ENCODE data around the gene CRACR2B. TPM values are rescaled to one million over a fixed set of nuclear protein-coding genes. Genes with fewer than 3 reads are reported as not detected.

Gene CRACR2B
- total RNA-seq, 1 experiment from 2014 or later, result 11.8 TPM

- Histone ChIP-seq H3K9me2 (ENCODE audit: insufficient read depth) (no peaks in the 10 kb centered on the region), H3K4me3 (replicated peaks in 1 of 2; ENCODE audit: low read depth in 1 of 2, low read length in 2 of 2) (no peak overlapping the region), H3K4me2 (ENCODE audit: low read length) (no peak overlapping the region), H3K79me2 (ENCODE audit: insufficient read depth, low read length) (peaks cover 10% of the 10 kb centered on the region; the same call in 1 of the 2 replicates), H3K4me1 (ENCODE audit: control insufficient read depth in 1 of 2, insufficient read depth in 2 of 2, low read length in 2 of 2) (peaks cover 17 to 39% of the 10 kb centered on the region in 2 experiments), H4K20me1 (ENCODE audit: insufficient read depth) (no peaks in the 10 kb centered on the region), H2AFZ (ENCODE audit: low read depth, low read length, poor library complexity, severe bottlenecking) (no peak overlapping the region), H3K9me3 (ENCODE audit: control insufficient read depth in 1 of 2, insufficient read depth in 1 of 2, low read depth in 1 of 2, low read length in 2 of 2) (no peaks in the 10 kb centered on the region), H3K27ac (ENCODE audit: low read depth, low read length) (peak overlapping the region; percentile 0; the same call in 1 of the 2 replicates), H3K9ac (ENCODE audit: low read length) (no peak overlapping the region), H3K36me3 (ENCODE audit: control insufficient read depth in 1 of 2, insufficient read depth in 2 of 2, low read length in 2 of 2) (no peaks in the 10 kb centered on the region; a peak in 1 of 4 replicates), H3K27me3 (ENCODE audit: insufficient read depth, low read length) (no peaks in the 10 kb centered on the region)
- no TSS peak for BruUV-seq (replicated peaks)
- RAD21 ChIA-PET (ENCODE audit: low non-redundant PET in 1 of 2, low total read pairs in 2 of 2, uncharacterized antibody in 2 of 2, unreplicated experiment in 2 of 2), result interaction anchor here in 1 of 2 experiments (1.1 kb wide), 1 partner anchor 203 kb away, joined by 4 read pairs; no protein-coding TSS in a partner anchor
- intact Hi-C loops (cut with micrococcal nuclease), result loop anchor here (1.0 kb wide), 1 partner anchor 203 kb away; no protein-coding TSS in a partner anchor
- DNase-seq (ENCODE audit: low read depth, low spot score), result no peak
- peak; percentile 50 for ATAC-seq
- POLR2A ChIA-PET, result interaction anchor here (0.6 kb wide), 1 partner anchor 45 kb away, joined by 4 read pairs; no protein-coding TSS in a partner anchor
- TF ChIP-seq CTCF (IDR thresholded peaks at IDR 0.05 in 2 of 3, conservative IDR thresholded peaks at IDR 0.05 in 1 of 3; ENCODE audit: borderline replicate concordance in 1 of 3, insufficient read depth in 1 of 3, low read depth in 2 of 3, low read length in 2 of 3) (peak in 2 of 3 experiments; percentile 76 to 94; a peak in 4 of 6 replicates), EZH2 (IDR thresholded peaks at IDR 0.05) (no peak), EZH2phosphoT487 (IDR thresholded peaks at IDR 0.05; ENCODE audit: borderline replicate concordance) (no peak)
- CTCF ChIA-PET, result interaction anchor here (0.6 to 1.9 kb wide), 3 partner anchors 8 to 203 kb away, joined by 3 to 4 read pairs (median 3); no protein-coding TSS in a partner anchor
Observed at GRCh38 chr11:848380-848931, 20.7 kb downstream of the CRACR2B start.

- H3K27ac ChIP-seq (ENCODE audit: low read depth, low read length), result no peak overlapping the region
- ChIA-PET POLR2A (no interaction called here), CTCF (interaction anchor here (0.7 to 1.9 kb wide), 2 partner anchors 10 to 202 kb away, joined by 3 to 4 read pairs; no protein-coding TSS in a partner anchor), RAD21 (ENCODE audit: low non-redundant PET in 1 of 2, low total read pairs in 2 of 2, uncharacterized antibody in 2 of 2, unreplicated experiment in 2 of 2) (interaction anchor here in 1 of 2 experiments (1.1 kb wide), 1 partner anchor 202 kb away, joined by 4 read pairs; no protein-coding TSS in a partner anchor)
- ATAC-seq (no peak), DNase-seq (ENCODE audit: low read depth, low spot score) (no peak)
- H3K36me3 ChIP-seq (ENCODE audit: control insufficient read depth in 1 of 2, insufficient read depth in 2 of 2, low read length in 2 of 2), result no peaks in the 10 kb centered on the region; a peak in 1 of 4 replicates
- no peaks in the 10 kb centered on the region for H3K9me2 ChIP-seq (ENCODE audit: insufficient read depth)
- intact Hi-C loops (cut with micrococcal nuclease), result no loop called here
- BruUV-seq (replicated peaks), result no TSS peak
- H3K79me2 ChIP-seq (ENCODE audit: insufficient read depth, low read length), result peaks cover 7% of the 10 kb centered on the region; the same call in 1 of the 2 replicates
- H4K20me1 ChIP-seq (ENCODE audit: insufficient read depth), result no peaks in the 10 kb centered on the region
- no peak overlapping the region for H3K4me2 ChIP-seq (ENCODE audit: low read length)
- no peak overlapping the region for H2AFZ ChIP-seq (ENCODE audit: low read depth, low read length, poor library complexity, severe bottlenecking)
- H3K9me3 ChIP-seq (ENCODE audit: control insufficient read depth in 1 of 2, insufficient read depth in 1 of 2, low read depth in 1 of 2, low read length in 2 of 2), result no peaks in the 10 kb centered on the region
- no peak overlapping the region for H3K9ac ChIP-seq (ENCODE audit: low read length)
- no peak overlapping the region for H3K4me3 ChIP-seq (replicated peaks in 1 of 2; ENCODE audit: low read depth in 1 of 2, low read length in 2 of 2)
- H3K27me3 ChIP-seq (ENCODE audit: insufficient read depth, low read length), result no peaks in the 10 kb centered on the region
- H3K4me1 ChIP-seq (ENCODE audit: control insufficient read depth in 1 of 2, insufficient read depth in 2 of 2, low read length in 2 of 2), result peaks cover 17 to 31% of the 10 kb centered on the region in 2 experiments
- TF ChIP-seq CEBPB (IDR thresholded peaks at IDR 0.05; ENCODE audit: low read depth) (no peak), EZH2 (IDR thresholded peaks at IDR 0.05) (no peak), ELF1 (IDR thresholded peaks at IDR 0.05; ENCODE audit: borderline replicate concordance, low read depth) (no peak), TCF7L2 (IDR thresholded peaks at IDR 0.05; ENCODE audit: borderline replicate concordance, extremely low read depth, insufficient read depth, insufficient read length) (no peak), ZNF274 (IDR thresholded peaks at IDR 0.05; ENCODE audit: low read depth, low read length) (no peak), POLR2AphosphoS5 (IDR thresholded peaks at IDR 0.05; ENCODE audit: low read depth, low read length) (no peak), CTCF (IDR thresholded peaks at IDR 0.05 in 2 of 3, conservative IDR thresholded peaks at IDR 0.05 in 1 of 3; ENCODE audit: borderline replicate concordance in 1 of 3, insufficient read depth in 1 of 3, low read depth in 2 of 3, low read length in 2 of 3) (no peak), RAD21 (IDR thresholded peaks at IDR 0.05; ENCODE audit: low read depth) (no peak), POLR2A (IDR thresholded peaks at IDR 0.05; ENCODE audit: borderline replicate concordance, extremely low read depth, insufficient read depth, insufficient read length) (no peak)
- TF ChIP-seq, protein P1, sequence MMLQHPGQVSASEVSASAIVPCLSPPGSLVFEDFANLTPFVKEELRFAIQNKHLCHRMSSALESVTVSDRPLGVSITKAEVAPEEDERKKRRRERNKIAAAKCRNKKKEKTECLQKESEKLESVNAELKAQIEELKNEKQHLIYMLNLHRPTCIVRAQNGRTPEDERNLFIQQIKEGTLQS (IDR thresholded peaks at IDR 0.05), result no peak
- TF ChIP-seq, protein P2, sequence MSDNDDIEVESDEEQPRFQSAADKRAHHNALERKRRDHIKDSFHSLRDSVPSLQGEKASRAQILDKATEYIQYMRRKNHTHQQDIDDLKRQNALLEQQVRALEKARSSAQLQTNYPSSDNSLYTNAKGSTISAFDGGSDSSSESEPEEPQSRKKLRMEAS (IDR thresholded peaks at IDR 0.05), result no peak
Observed at GRCh38 chr11:849104-849824, 21.5 kb downstream of the CRACR2B start.

All from HCT116 (cell line).